ENCODE measurements around the gene UTS2R. TPM values are rescaled to one million over a fixed set of nuclear protein-coding genes. Genes with fewer than 3 reads are reported as not detected.

Gene UTS2R
- total RNA-seq: not detected
- long read RNA-seq: 0 reads

DNA sequence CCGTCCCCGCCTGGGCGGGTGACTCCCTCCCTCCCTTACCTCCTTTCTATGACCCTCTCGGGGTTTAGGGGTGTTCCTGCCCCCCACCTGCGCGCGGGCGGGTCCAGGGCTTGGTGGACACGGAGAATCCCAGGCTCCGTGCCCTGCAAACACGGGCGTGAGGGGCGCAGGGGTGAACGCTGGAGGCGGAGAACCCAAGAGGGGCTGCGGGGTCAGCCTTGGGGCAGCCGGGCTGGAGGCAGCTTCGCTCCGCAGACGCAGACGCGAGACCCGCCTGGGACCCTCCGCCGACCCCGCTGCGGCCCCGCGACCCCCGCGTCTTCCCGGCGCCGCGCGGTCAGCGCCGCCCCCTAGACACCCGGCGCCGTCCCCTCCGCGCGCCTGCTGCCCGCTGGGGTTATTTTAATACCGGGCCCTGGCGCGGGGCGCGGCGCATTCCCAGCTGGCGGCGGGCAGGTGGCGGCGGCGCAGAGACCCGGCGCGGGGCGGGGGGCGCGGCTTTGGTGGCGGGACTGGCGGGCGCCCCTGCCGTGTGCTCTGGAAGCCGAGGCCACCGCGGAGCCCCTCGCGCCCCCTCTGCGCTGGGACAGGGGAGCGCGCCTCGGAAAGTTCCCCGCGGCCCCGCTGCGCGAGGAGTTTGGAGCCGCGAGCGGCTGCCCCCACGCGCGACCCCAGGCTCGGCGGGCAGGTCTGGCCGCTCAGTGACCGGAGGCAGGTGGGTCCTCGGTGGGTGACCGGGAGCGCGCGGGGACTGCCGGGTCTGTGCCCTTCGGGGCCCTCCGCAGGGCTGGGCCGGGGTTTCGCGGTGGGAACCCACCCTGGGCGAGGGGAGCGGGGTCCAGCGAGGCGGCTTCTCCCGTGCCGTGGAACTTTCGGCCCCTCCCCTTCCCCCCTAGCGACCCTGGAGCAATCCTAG lies at the start of gene UTS2R:
UTS2R (plus strand) TSS at position 433 of the 916 bp plus-strand sequence. CDS start 2,560 bp downstream, outside the sequence.
- no peak within 1 kb of the TSS for H3K27ac ChIP-seq
- no peaks in the 10 kb centered on the region for H3K9me3 ChIP-seq
- H3K4me3 ChIP-seq: peak within 1 kb of the TSS; percentile 43
- DNase-seq (peak; percentile 41), ATAC-seq (peak in 1 of 2 donors; percentile 27)
- intact Hi-C loops (cut with DNase I): no loop called here
- peaks cover 74% of the 10 kb centered on the region for H3K27me3 ChIP-seq (ENCODE audit: low read depth)
- TF ChIP-seq, protein P1, sequence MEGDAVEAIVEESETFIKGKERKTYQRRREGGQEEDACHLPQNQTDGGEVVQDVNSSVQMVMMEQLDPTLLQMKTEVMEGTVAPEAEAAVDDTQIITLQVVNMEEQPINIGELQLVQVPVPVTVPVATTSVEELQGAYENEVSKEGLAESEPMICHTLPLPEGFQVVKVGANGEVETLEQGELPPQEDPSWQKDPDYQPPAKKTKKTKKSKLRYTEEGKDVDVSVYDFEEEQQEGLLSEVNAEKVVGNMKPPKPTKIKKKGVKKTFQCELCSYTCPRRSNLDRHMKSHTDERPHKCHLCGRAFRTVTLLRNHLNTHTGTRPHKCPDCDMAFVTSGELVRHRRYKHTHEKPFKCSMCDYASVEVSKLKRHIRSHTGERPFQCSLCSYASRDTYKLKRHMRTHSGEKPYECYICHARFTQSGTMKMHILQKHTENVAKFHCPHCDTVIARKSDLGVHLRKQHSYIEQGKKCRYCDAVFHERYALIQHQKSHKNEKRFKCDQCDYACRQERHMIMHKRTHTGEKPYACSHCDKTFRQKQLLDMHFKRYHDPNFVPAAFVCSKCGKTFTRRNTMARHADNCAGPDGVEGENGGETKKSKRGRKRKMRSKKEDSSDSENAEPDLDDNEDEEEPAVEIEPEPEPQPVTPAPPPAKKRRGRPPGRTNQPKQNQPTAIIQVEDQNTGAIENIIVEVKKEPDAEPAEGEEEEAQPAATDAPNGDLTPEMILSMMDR (IDR thresholded peaks at IDR 0.05): no peak
- no peaks in the 10 kb centered on the region for H3K36me3 ChIP-seq
- H3K4me1 ChIP-seq: peaks cover 28% of the 10 kb centered on the region

GRCh38 chr17:82321947-82322466 lies 49.6 kb upstream of the UTS2R start:
- Histone ChIP-seq H3K36me3 (peaks cover 7% of the 10 kb centered on the region), H3K4me1 (peaks cover 8% of the 10 kb centered on the region), H3K9me3 (no peaks in the 10 kb centered on the region), H3K4me3 (no peak overlapping the region), H3K27ac (no peak overlapping the region), H3K27me3 (ENCODE audit: low read depth) (no peaks in the 10 kb centered on the region)
- intact Hi-C loops (cut with DNase I): no loop called here
- no peak for DNase-seq
- peak in 1 of 2 donors; percentile 1 for ATAC-seq
- TF ChIP-seq, protein P1 (IDR thresholded peaks at IDR 0.05): no peak

GRCh38 chr17:82322526-82323453 lies 48.8 kb upstream of the UTS2R start:
- no peak overlapping the region for H3K4me3 ChIP-seq
- peaks cover 8% of the 10 kb centered on the region for H3K4me1 ChIP-seq
- intact Hi-C loops (cut with DNase I): no loop called here
- H3K36me3 ChIP-seq: peaks cover 7% of the 10 kb centered on the region
- ATAC-seq (peak in 1 of 2 donors; percentile 3), DNase-seq (no peak)
- no peaks in the 10 kb centered on the region for H3K9me3 ChIP-seq
- no peaks in the 10 kb centered on the region for H3K27me3 ChIP-seq (ENCODE audit: low read depth)
- H3K27ac ChIP-seq: no peak overlapping the region
- TF ChIP-seq, protein P1 (IDR thresholded peaks at IDR 0.05): no peak

GRCh38 chr17:82323514-82324234 lies 47.9 kb upstream of the UTS2R start:
- Histone ChIP-seq H3K27ac (no peak overlapping the region), H3K4me3 (no peak overlapping the region), H3K27me3 (ENCODE audit: low read depth) (no peaks in the 10 kb centered on the region), H3K9me3 (no peaks in the 10 kb centered on the region), H3K4me1 (peaks cover 8% of the 10 kb centered on the region), H3K36me3 (peaks cover 7% of the 10 kb centered on the region)
- DNase-seq: no peak
- TF ChIP-seq, protein P1 (IDR thresholded peaks at IDR 0.05): no peak
- intact Hi-C loops (cut with DNase I): no loop called here
- ATAC-seq: no peak
